H1 (cell line): ENCODE measurements around the gene PLEKHA1. TPM values are rescaled to one million over a fixed set of nuclear protein-coding genes. Genes with fewer than 3 reads are reported as not detected.

Experiments
- ATF2 ChIP-seq: IDR thresholded peaks from 2 replicates; pipeline ENCODE4 v1.6.1; 2012; ENCODE audit warnings: low read length, inconsistent platforms
- HDAC2 ChIP-seq, 2 experiments: fragments of 300-600 bp in 1 of 2; sonication (generic) in 1 of 2; IDR thresholded peaks; 2 replicates each; pipeline ENCODE4 v1.6.1; 2011 to 2012; ENCODE audit warnings: low read depth in 2 of 2, low read length in 2 of 2, mild to moderate bottlenecking in 2 of 2, moderate library complexity in 2 of 2, borderline replicate concordance in 1 of 2, inconsistent platforms in 1 of 2
- KDM1A ChIP-seq: fragments of 200-600, 300-600 bp; sonication (generic); IDR thresholded peaks from 2 replicates; pipeline ENCODE4 v1.7.1; 2016; ENCODE audit warnings: mild to moderate bottlenecking, low read length, borderline replicate concordance
- SIX5 ChIP-seq: IDR thresholded peaks from 2 replicates; pipeline ENCODE4 v1.6.1; 2011; ENCODE audit warnings: mild to moderate bottlenecking, low read depth, low read length
- TBP ChIP-seq: IDR thresholded peaks from 2 replicates; pipeline ENCODE4 v1.6.1; 2011; ENCODE audit warnings: low read depth, low read length, improper control_type of control experiment
- polyA plus RNA-seq, 7 experiments: library from polyadenylated mRNA; depleted of rRNA in 3 of 7; stranded (reverse) in 5 of 7; unstranded in 2 of 7; fragments of >200 nt in 5 of 7; fragments of 200-250 nt in 2 of 7; gene quantifications; 1 replicate in 5 of 7; 2 replicates in 1 of 7; 4 replicates in 1 of 7; pipeline versions ENCODE4 v1.2.1 to v1.2.3, GENCODE V29; 2011 to 2013; ENCODE audit warnings: missing spikeins in 2 of 7, mixed read lengths in 2 of 7
- total RNA-seq: library from RNA; stranded (reverse); fragmentation: NEBNext Ultra II Directional; extraction: Animal tissue kit (Norgen Biotek cat#: 25700); gene quantifications from 2 replicates; pipeline ENCODE4 v1.2.1, GENCODE V29; 2021

PLEKHA1 gene
- total and polyA plus RNA-seq, 2 of the 8 experiments (the other 6 are each of a cell fraction or from before 2014, with no cell fraction given) = 15.6 to 39.7 TPM

- TF ChIP-seq TBP = no peak
- no peak for TF ChIP-seq KDM1A
- no peak for TF ChIP-seq ATF2
- no peak for TF ChIP-seq SIX5
- TF ChIP-seq HDAC2 (IDR thresholded peaks at IDR 0.05; ENCODE audit: borderline replicate concordance in 1 of 2, low read depth in 2 of 2, low read length in 2 of 2) = no peak
These were observed 99.8 kb downstream of the PLEKHA1 start (continued) for GRCh38 chr10:122474131-122474818.
